ENCODE data around the gene XKR7.

- TF ChIP-seq CTCF (IDR thresholded peaks at IDR 0.05), result no peak
- no peak for TF ChIP-seq ZFX (IDR thresholded peaks at IDR 0.05; ENCODE audit: borderline replicate concordance)
These were observed 22.2 kb upstream of the XKR7 start for GRCh38 chr20:31945785-31946184.
